Germinal center (tissue), 1 donor: Measurements from ENCODE around the gene GALT.

Source experiments
- DNase-seq: peaks from one replicate; pipeline ENCODE4 v3.0.0; 2012; ENCODE audit warnings: mixed read lengths, low spot score

The GALT gene

DNA sequence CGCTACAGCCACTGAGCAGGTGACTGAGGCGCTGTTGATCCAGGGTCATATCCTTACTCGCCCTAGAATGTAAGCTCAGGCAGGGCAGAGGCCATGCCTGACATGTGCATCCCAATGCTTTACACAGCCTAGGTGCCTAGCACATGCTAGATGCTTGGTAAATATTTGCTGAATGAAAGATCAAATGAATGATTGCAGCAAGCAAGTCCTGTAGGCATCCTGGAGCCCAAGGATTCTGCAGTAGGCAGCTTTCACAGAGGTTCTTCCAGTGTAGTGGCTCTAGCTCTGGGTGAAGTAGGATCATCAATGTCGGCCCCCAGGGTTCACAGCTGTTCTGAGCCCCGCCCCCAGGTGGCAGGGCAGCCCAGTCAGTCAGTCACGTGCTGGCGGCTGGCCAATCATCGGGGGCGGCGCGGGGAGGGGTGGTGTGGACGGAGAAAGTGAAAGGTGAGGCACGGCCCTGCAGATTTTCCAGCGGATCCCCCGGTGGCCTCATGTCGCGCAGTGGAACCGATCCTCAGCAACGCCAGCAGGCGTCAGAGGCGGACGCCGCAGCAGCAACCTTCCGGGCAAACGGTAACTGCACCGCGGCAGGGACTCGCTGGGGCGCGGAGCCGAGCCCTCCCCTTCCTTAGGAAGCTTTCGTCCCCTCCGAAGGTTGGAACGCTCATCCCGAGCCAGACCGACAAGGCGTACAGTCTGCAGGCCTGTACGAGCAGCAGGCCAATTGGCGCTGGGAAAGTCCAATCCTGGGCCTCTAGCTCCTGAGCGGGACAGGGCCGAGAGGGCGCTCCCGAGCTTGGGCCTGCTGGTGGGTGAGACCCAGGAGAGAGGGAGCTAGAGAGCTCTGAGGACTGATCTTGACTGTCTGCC is at the start of gene GALT:
GALT (plus strand) TSS at position 465 of the 873 bp plus-strand sequence; CDS start at position 495, 30 bp downstream.
- peak; percentile 98 for DNase-seq

DNA sequence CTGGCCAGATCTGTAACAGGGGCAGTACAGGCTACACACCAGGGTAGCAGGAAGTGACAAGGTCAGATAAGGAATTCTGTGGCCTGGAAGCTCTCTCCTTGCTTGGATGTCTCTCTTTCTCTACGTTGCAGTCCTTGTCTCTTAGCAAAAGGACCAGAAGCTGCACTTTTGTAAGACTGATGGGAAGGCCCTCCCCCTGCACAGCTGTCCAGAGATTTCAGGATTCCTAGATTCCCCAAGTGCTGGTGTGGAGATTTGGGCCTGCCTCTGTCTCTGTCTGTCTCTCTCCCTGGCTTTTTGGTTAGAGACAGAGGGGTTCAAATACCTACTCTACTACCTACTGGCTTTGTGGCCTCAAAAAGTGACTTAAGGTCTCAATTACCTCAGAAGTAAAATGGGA is 46.9 kb upstream of the GALT start:
- DNase-seq = no peak

GRCh38 chr9:34600908-34601307 is 45.6 kb upstream of the GALT start:
- DNase-seq = no peak

DNA sequence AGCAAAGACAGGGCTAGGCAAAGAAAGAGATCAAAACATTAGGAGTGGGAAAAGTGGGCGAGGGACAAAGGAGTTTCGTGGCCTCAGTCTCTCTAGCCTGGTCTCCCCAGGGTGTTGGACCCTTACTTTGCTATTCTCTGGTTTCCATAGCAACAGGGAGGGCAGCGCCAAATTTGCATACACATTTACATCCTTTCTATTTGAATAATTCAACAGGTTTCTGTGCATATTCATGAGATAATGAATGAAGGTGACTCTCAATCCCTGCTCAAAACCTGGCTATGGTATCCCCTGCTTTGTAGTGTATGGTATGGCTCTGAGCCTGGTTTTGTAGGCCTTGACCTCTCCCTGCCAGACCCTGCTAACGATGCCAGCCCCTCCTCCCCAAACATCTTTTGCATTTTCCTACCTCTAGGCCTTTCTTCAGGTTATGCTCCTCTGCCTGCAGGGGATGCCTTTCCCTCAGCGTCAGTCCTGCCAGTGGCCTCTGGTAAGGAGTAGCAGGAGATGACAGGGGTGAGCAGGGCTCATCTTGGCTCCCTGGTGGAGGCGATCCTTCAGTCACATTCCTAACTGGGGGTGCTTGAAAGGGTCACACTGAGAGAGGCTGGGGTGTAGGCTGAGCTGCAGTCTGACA is 44.4 kb upstream of the GALT start:
- DNase-seq = no peak

DNA sequence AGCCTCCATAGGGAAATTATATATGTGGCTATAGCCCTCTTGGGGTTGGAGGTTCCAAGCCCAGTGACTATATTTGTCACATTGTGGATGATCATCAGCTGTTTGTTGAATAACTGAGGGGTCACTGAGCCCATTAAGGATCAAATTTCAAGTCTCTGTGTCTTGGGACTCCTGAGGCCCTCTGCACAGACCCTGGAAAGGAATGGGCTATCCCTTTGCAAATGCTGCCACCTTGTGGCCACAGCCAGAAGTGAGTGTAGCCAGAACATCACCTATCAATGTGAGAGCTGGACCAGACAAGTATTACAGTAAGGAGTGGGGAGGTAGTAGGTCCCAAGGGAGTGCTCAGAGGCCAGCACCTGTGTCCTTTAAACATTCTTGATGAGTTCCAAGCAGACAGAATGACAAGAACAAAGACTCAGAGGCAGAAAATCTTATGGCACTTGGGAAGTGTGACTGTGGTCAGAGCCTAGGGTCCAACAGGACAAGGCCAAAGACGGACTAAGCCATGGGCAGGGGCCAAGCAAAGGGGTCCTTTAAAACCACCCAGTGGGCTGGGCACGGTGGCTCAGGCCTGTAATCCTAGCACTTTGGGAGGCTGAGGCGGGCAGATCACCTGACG is 42.8 kb upstream of the GALT start:
- DNase-seq = peak; percentile 88

- DNase-seq = no peak
Measured at GRCh38 chr9:34606190-34606589, 40.3 kb upstream of the GALT start.

- DNase-seq = no peak
Measured at GRCh38 chr9:34606905-34607304, 39.6 kb upstream of the GALT start.

- no peak for DNase-seq
Measured at GRCh38 chr9:34607331-34607730, 39.1 kb upstream of the GALT start.

DNA sequence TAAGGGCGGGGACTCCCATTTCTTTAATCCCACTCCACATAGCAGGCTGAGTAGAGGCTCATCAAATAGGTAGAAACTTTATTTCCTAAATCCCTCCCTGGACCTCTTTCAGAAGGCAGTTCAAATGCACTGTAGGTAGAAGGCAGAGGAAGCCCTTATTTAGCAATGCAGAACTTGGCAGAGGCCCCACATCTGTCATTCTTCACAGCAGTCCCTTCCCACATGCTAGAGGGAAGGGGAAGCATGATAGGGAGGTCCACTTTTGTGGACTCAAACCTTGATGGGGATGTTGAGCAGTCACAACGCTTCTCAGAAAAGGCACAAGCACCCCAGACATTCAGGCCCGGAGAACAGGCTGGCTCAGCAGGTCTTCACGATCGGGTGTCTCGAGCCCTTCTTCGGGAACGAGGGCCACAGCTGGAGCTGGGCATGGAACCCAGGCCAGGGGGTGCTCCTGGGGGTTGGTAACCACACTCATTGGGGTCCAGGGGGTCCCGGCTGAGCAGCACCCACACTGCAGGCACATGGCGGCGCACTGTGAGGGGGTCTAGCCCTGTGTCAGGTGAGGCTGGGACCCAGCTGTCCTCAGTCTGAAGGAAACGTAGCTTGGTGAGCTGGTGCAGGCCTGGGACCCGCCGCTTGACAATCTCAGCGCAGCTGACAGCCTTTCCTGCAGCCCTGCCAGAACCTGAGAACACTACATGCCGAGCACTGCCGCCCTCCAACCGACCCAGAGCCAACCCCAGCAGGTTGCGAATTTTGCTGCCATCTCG is 35.9 kb upstream of the GALT start:
- no peak for DNase-seq

DNA sequence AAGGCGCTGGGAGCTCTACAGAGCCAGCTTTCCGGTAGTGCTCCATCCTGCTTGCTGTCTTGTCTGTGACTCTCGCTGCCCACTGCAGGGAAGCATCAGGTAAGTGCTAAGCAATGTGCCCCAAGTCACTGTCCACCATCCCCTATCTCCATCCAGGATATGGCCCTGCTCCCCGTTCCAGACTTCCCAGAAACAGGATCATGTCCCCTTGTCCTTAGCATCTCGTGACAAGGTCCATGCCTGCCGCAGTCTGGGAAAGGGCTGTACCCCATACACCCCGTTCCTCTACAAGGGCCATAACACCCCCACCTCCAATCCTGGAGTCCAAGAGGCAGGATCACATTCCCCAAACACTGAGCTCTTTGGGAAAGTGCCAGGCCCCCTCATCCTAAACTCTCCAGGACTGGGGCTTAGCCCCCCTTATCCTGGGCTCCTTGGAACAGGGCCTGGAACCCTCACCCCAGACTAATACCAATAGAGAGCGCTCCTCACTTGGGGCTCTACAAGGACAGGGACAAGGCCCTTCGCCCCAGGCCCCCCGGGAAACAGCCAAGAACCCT is 35.1 kb upstream of the GALT start:
- no peak for DNase-seq

DNA sequence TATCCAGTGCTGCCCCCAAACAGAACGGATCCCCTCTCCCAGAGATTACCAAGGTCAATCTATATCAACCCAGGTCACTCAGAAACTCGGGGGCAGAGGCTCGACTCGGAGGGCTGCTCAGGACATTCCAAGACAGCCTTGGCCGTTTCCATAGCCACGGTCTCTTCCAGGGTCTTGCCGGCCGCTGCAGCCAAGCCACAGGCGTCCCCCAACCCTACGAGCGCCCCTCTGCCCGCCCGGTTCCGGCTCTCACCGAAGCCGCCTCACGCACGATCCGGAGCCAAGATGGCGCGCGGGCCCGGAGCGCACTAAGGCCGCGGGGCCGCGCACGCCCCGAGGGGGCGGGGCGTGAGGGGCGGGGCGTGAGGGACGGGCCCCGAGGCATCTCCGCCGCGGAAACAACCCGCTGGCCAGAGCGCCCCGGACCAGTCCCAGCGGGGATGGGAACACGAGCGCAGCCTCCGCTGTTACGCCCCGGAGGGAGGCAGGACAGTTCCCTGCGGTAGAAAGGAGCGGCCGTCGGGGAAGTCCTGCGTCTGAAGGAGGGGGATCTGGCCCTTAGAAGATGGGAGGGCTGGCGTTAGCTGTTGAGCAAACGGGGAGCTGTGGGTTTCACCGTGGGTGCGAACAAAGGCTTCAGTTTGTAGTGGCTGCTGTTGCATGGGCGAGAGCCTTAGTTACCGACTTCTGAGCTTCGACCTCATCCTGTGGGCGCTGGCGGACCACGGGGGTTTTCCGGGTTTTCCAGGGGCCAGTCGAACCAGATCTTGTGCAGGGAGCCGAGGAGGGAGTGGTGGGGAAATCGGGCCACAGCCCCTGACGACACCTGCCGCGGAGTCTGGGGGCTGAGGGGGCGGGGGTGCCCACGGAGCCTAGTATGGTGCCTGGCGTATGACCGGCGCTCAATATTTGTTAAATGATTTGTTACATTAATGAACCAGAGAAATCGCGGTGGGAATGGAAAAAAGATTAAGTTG is 34.4 kb upstream of the GALT start, which contains the start of gene RPP25L:
RPP25L (minus strand) TSS at position 287 of the 977 bp plus-strand sequence. CDS start 801 bp downstream, outside the sequence.
- peak; percentile 93 for DNase-seq

DNA sequence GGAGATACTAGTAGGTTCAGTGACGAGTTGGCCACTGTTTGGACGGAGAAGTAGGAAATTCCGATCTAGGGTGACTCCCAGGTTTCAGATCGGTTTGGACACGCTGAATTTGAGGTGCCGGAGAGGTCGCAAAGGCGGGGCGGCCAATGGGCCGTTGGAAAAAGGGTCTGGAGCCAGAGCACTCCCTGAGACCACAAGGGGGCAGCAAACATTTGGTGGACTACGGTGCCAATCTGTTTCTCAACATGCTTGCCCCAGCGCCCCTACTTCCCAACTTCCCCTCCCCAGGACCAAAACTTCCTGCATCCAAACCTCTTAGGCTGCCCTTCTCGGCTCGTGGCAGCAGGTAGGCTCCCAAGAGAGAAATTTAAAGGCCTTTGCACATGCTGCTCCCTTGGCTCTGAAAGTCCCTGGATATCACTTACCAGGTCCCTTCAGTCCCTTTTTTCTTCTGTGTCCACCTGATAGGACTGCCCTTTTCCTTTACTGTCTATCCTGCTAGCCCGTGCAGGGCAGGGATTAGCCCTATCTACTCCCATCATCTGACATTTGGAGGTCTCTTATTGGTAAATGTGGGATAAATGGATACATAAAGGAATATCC is 33.6 kb upstream of the GALT start:
- DNase-seq = peak; percentile 85

- no peak for DNase-seq
Measured at GRCh38 chr9:34615132-34615531, 31.3 kb upstream of the GALT start.

GRCh38 chr9:34620061-34620994 is 26.1 kb upstream of the GALT start, which contains the start of gene DCTN3:
TSS of gene DCTN3 (minus strand) at chr9:34620495. CDS start at chr9:34620464, 31 bp downstream.
- peak; percentile 96 for DNase-seq

DNA sequence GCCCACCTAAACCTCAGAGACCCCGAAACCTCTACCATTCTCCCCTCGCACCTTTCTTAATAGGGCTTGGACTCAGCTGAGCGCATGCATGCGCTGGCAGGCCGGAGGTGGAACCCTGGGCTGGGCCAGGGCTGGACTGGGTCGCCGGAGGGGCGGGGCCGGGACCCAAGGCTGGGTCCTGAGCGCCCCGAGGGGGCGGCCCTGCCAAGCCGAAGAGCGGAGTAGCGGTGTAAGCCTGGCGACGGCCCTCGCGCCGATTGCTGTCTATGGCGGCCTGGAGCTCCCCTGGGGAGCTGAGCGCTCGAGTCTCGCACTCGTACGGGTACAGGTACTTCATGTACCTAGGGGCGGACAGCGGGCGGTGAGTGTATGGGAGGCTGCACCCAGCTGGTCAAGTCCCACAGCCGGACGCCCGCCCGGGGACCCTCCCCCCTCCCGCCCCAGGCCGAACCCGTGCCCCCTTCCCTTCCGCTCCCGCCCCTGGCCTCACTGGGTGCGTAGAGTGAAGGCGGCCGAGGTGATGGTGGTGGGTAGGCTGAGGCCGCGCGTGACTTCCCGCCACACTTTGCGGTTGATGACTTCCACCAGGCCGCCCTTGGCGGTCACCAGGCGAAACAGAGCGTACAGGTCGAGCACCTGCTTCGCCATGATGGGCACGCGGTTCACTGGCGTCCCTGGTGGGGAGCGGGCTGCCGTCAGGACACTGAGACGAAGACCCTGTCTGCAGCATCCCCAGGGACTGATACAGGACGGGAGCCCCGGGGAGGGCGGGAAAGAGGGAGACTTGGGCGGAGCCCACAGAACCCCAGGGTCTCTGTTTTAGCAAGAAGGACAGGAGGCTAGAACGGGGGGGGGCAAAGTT is 22.9 kb upstream of the GALT start:
- DNase-seq = no peak

- DNase-seq = no peak
Measured at GRCh38 chr9:34624475-34625185, 21.8 kb upstream of the GALT start.

DNA sequence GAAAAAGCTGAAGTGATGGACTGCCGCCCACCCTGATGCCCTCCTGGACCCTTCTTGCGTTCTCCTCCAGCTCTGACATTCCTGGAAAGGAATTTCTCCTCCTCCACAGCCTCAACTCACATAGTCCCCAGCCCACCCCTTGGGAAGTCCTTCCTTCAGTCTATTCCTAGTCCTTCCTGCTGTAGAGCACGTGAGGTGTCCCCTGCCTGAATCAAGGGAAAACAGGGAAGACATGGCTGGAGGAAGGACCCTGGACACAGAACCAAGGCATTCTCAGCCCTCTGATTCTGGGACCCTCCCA is 21.3 kb upstream of the GALT start:
- no peak for DNase-seq
